GM21786 (cell line): ENCODE results near the gene LIMS1.
"Not testable (repeated sequence)": the region's sequence is repeated elsewhere in the genome, so short reads cannot be mapped to it uniquely, and the experiment has no call there.

Experiments
- ATAC-seq: cut with Tn5 transposase; IDR thresholded peaks from one replicate; pipeline ENCODE4 v1.9.1; 2021; ENCODE audit not compliant: unreplicated experiment

Gene LIMS1, protein sequence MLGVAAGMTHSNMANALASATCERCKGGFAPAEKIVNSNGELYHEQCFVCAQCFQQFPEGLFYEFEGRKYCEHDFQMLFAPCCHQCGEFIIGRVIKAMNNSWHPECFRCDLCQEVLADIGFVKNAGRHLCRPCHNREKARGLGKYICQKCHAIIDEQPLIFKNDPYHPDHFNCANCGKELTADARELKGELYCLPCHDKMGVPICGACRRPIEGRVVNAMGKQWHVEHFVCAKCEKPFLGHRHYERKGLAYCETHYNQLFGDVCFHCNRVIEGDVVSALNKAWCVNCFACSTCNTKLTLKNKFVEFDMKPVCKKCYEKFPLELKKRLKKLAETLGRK

DNA sequence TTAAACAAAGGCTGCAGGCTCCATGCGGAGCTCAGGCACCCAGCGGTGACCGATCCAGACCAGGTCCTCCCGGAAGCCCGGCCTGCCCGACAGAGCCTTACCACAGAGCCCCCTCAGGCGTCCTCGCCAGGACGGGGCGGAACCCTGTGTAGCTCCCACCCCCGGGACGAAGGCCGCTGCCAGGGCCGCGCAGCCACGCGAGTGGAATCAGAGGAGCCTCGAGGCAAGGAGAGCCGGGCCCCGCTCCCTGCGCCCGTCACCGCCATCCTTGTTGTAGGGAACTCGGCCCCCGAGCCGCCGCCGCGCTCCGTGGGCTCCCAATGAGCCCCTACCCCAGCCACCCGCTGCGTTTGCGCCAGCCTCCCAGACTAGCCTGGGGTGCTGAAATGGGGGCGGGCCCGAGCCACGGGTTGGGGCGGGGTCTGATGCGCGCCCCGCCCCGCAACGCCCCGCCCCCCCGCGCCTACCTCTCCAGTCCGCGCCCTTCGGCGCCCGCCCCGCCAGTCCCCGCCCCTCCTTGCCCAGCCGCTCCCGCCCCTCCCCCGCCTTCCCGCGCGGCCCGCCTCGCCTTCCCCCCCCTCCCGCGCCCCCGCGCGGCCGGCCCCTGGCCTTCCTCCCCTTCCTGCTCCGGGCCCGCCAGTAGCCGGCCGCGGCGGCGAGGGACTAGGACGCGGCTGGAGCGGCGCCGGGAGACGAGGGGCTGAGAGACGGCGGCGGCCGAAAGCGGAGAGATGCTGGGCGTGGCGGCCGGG lies at the start of gene LIMS1:
LIMS1 (plus strand) TSS at position 639 of the 752 bp plus-strand sequence; CDS start at position 732, 93 bp downstream.
- peak; percentile 86 for ATAC-seq

DNA sequence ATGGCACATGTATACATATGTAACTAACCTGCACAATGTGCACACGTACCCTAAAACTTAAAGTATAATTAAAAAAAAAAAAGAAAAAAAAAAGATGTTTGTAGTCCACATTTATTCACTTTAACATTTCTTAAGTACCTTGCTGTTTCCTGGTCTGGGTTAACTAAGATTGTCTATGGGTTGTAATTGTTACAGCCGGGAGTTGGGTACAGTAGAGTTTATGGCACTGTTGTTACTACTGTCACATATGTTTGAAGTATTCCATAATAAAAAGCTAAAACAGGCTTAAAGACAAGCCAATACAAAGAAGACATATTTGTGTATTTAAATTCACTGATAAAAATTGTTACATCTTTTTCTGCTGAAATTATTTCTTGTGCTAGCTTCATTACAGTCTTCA lies 49.0 kb upstream of the LIMS1 start:
- ATAC-seq: no peak

DNA sequence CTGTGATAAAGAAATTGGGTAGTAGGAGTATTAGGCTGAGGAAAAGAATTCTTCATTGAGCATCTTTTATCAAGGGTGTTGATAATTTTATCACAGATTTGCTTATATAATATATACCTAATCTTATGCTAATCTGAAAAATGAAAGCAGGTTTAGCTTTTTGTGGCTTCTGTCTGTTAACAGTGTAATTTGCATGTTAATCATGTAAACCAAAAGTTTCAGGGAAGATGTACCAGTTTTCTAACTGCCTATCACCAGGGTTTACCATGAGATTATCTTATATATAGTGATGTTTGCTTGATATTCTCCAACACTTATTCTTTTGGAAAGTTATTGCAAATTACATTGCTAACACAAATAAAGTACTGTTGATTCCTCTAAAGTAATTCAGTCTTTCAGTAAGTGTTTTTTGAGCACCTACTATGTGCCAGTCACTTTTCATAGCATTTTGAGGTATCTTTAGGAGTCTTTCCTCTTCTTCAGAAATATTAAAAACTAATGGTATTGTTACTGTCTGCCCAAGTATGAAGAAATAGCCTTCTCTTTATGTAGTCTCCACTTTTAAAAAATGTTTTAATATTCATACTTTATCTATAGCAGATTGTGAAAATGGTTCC lies 43.7 kb upstream of the LIMS1 start:
- no peak for ATAC-seq

DNA sequence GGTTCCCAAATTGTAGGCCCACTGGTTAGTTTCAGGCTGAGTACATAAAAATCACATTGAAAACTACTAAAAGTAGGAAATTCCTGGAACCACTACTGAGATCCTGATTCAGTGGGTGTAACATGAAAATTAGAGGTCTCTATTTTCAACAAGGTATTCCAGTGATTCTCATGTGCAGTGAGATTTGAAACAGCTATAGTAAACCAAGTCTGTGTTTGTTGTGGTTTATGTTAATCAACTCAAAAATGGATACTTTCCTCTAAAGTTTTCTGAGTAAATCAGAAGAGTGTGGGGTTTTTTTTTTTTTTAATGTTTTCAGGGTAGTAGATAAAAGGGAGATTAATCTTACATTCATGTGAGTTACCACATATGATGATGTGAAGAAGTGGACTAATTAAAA lies 42.4 kb upstream of the LIMS1 start:
- ATAC-seq: no peak

DNA sequence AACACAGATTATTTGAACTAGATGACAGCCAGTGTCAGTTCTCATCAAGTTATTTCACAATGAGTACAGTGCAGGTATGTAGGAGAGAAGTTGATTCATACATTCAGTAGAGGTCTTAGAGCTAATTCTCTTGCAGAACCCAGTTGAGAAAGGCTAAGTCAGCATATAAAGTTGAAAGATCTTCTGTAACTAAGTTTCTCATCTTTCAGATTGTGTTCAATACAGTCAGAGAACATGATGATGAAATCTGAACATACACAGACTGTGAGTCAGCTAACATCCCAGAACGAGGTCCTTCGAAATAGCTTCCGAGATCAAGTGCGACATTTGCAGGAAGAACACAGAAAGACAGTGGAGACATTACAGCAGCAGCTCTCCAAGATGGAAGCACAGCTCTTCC lies 41.9 kb upstream of the LIMS1 start:
- no peak for ATAC-seq

DNA sequence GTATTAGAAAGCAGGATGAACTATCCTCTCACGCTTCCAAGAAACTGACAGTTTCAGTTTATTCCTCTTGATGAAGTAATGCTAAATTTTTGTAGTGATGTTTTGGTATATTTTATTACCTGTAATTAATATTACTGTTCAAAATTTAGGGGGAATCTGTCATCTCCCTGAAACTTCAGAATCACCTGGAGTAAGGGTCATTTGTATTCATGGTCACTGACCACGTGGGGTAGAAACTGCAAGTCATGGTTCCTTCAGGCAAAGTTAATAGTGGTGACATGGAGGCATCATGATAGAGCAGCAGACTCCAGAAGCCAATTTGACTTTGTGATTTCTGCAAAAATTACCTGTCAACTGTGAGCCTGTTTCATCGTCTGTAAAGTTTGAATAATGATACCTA lies 38.1 kb upstream of the LIMS1 start:
- not testable (repeated sequence) for ATAC-seq

DNA sequence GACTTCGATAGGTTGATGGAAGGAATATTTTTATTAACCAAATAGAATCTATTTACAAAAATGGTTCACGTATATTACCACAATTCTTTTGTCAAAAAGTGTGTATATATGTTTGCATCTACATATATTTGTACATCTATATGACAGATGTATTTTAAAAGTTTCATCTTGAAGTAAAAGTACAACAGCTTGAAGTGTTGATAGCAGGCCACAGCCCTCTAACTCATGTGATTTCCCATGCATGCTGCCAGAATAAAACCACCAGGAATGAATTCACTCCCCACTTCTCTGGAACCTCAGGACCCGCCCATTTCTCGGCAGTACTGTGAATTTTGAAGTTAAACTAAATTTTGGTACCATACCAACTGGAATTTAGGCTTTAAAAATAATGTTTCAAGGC lies 26.6 kb upstream of the LIMS1 start:
- not testable (repeated sequence) for ATAC-seq

DNA sequence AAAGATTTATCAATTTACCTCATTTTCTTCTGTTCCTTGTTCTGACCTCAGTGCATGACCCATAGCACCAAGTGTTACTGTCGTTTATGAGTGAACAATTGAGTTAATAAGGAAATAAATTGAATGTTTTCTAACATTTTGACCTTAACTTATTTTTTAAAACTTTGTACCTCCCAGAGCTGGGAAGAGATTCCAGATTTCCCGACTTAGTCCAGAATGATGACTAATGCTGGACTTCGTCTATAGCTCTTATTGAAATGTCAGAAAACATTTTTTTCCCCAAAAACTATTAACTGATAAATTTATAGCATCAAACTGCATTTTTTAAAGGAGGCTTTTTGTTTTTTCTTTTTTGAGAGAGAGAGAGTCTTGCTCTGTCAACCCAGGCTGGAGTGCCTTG lies 21.8 kb upstream of the LIMS1 start:
- not testable (repeated sequence) for ATAC-seq

DNA sequence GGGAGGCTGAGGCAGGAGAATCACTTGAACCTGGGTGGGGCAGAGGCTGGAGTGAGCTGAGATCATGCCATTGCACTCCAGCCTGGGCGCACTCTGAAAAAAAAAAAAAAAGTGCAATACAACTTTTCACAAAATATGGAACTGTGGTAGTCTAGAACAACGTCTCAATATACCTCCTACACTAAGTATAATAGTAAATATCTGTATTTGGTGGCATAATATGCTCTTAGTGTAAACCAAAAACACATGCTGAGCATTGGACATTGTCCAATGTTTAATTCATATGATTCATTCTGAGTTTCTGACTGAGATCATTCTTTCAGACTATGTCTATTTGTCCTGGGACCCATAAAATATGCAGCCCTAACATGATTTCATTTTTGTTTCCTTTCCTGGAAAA lies 19.8 kb upstream of the LIMS1 start:
- not testable (repeated sequence) for ATAC-seq

DNA sequence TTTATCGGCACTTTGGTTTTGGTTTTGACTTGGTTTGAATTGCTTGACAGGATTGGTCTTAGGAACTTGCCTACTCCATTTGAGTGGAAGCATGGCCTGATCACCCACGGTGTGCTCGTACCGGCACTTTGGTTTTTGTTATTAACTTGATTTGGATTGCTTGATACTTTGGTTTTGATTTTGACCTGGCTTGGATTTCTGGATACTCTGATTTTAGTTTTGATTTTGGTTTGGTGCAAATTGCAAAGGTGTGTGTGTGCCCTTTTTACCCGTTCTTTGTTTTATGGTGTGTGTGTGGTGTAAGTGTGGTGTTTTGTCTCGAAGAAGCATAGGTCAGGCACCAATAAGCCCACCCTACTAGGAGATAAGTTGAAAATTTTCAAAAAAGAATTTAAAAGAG lies 9.6 kb upstream of the LIMS1 start:
- not testable (repeated sequence) for ATAC-seq

DNA sequence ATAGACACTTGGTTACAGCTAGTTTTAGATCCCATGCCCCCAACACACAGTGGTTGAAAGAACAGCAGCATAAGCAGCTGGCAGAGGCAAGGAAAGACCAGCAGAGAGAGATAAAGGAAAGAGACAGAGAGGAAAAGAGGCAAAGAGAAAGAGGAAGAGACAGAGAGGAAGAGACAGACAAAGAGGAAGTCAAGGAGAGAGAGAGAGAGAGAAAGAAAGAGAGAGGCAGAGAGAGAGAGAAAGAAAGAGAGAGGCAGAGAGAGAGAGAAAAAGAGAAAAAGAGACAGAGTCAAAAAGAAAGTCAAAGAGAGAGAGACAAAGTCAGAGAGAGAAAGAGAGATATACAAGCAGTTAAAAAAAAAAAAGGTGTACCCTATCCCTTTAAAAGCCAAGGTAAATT lies 9.0 kb upstream of the LIMS1 start:
- ATAC-seq: not testable (repeated sequence)

DNA sequence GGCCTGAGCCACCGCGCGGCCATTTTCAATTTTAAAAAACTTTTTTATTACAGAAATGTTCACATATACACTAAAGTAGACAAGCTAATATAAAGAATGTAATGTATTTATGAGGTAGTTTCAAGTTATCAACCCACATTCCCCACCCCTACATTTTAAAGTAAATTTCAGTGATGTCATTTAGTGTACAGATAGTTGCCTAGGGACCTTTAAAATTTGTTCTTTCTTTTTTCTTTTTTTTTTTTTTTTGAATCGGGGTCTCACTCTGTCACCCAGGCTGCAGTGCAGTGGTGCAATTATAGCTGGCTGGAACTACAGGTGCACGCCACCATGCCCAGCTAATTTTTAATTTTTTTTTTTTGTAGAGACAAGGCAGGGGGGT lies 2.6 kb upstream of the LIMS1 start:
- no peak for ATAC-seq

DNA sequence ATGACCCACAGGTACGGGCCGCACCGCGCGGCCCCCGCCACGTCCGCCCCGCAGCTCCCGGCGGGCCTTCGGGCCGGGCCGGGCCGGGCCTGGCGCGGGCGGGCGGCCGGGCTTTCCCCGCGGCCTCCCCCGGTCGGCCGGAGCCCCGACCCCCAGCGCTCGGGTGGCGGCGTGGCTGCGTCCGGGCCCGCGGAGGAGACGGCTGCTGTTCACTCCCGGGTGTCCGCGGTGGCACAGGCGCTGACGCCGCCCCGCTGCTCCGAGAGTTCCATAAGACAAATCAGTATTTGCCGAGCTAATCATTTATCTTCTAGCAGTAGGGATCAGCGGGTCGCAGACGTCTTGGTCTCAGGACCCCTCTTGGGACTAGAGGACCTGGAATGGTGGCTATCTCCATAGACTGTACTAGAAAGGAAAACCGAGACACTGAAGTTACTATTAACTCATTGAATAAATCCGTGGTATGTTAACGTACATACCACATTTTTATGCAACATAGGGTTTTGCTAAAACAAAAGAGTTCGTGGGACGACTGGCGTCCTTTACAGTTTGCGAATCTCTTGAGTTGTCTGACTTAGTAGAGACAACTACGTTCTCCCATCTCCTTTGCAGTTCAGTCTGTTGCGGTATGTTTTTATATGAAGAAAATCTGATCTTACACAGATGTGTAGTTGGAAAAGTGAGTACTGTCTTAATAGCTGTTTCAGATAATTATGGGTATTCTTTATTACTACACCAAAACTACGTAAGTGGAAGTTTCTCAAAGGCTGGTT lies 500 bp downstream of the LIMS1 start:
- ATAC-seq: peak; percentile 21

DNA sequence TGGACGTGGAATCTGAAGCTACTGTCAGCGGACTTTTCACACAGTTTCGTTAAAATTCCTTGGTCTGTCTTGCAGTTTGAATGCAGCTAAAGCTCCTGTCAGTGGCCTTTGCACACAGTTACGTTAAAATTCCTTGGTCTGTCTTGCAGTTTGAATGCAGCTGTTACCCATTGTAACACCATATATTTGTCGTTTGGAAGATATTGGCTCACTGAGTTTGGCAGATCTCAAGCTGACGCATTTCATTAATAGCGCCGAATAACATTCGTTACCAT lies 1.0 kb downstream of the LIMS1 start:
- no peak for ATAC-seq

DNA sequence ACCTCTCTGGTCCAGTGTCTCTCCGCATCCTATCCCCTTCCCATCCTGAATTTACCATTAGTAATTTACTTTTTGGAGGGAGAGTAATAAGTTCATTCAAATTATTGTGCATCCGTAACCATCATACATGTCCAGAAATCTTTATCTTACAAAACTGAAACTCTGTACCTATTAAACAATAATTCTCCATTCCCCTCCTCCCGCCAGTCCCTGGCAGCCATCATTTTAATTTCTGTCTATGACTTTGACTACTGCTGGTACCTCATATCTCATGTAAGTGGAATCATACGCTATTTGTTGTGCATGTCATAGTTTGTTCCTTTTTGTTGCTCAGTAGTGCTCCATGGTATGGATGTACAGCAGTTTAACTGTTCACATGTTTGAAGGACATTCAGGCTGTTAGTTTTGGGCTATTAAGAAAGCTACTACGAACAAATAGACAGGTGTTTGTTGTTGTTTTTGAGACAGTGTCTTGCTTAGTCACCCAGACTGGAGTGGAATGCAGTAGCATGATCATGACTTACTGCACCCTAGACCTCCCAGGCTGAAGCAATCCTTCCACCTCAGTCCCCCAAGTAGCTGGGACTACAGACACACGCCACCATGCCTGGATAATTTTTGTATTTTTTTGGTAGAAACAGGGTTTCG lies 2.0 kb downstream of the LIMS1 start:
- no peak for ATAC-seq

DNA sequence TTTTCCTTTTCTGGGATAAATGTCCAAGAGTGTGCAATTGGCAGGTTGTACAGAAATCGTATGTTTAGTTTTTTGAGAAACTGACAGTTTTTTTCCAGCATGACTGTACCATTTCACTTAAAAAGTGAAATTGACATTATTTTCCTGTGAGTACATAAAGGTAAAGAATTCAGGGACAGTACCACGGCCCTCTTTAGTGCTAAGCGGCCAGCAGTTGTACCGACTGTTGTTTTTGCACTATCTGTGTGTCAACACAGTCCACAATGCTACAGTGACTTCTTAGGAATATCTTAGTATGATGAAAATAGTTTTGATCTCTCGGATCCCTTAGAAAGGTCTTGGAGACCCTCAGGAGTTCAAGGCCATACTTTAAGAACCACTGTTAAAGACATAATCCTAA lies 2.6 kb downstream of the LIMS1 start:
- no peak for ATAC-seq

DNA sequence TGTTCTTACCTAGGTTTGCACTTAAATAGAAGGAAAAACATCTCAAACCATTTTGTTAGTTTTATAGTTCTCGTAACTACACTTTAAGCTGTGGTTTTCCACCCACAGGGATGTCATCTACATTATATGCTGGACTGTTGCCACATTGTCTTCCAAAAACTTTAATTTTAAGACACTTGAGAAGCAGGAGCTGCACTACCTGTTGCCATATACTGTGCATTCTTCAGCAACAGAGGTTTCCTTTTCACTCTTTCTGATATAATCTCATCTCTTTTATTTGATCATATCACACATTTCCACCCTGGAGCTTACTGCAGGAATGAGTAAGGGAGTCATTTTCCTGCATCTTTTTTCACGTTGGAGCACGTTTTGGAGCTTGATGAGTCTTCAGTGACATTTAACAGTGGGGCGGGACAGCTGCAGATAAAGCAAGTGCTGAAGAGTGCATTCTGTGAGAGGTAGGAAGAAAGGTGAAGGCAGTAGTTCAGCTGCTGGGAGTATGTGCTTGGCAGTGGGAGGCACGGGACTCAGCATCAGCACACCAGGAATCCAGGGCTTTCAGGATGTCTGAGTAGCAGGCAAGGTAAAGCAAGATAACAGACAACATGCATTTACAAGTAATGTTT lies 3.8 kb downstream of the LIMS1 start:
- ATAC-seq: no peak

DNA sequence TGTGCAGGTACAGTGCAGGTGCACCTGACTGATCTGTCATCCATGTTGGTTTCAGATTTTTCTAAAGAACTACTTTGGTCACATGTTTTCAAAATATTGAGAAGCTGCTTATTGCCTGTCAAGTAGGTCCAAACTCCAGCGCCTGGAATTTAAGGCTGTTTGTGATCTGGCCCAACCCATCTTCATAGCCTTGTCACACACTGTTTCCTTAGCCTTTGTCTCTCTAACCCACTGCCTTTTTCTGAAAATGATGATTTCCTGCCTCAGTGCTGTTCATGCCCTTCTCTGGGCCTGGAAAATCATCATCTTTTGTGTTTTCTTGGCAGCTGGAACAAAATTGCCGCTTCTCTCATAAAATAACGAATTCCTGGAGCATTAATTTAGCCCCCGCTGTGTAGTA lies 7.2 kb downstream of the LIMS1 start:
- ATAC-seq: no peak

DNA sequence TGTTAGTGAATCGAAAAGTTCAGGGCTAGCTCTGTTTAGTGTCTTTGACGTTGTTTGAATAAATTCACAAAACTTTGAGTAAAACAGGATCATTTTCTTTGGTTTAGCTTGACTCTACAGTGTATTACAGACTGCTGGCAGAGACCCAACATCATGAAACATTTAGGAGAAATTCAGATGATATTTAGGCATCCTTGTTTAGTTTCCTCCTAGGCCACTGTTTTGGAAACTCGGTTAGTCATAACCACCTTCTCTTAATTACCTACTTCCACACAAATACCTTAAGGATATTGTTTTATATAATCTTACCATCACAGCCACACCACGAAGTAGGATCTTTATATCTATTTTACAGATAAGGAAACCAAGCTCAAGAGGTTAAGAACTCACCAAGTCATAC lies 7.8 kb downstream of the LIMS1 start:
- ATAC-seq: no peak

DNA sequence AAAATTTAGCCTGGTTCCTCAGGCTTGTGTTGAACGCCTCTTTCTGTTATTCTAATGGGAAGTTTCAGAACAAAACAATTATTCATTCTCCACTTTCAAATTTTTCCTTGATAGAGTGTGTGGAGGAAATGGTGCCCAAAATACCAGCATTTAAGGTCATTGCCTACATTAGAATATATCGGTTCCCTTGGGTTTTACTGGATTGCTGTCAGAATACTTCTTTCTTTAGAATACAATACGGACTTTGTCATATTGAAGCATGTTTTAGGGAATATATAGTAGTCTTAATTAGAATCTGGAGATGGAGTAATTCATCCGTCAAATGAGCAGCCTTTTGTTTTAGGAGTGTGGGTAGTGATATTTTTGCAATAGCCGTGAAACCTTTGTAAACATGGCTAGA lies 13.3 kb downstream of the LIMS1 start:
- ATAC-seq: no peak
